GM21576 (cell line): ENCODE data around the gene TMEM222.
"Not testable (repeated sequence)": the region's sequence is repeated elsewhere in the genome, so short reads cannot be mapped to it uniquely, and the experiment has no call there.

Experiments used
- ATAC-seq: cut with Tn5 transposase; IDR thresholded peaks from one replicate; pipeline ENCODE4 v1.9.1; 2021; ENCODE audit warnings: mild to moderate bottlenecking, moderate library complexity; ENCODE audit not compliant: unreplicated experiment

Gene TMEM222

GRCh38 chr1:27377760-27378495 lies 56.0 kb downstream of the TMEM222 start:
- no peak for ATAC-seq

- ATAC-seq = no peak
Measured at GRCh38 chr1:27379564-27380122, 57.7 kb downstream of the TMEM222 start.

- ATAC-seq = no peak
Measured at GRCh38 chr1:27380224-27380623, 58.3 kb downstream of the TMEM222 start.

GRCh38 chr1:27380766-27381733 lies 59.1 kb downstream of the TMEM222 start:
- no peak for ATAC-seq

- ATAC-seq = no peak
Measured at GRCh38 chr1:27381969-27382762, 60.2 kb downstream of the TMEM222 start.

GRCh38 chr1:27383039-27383605 lies 61.2 kb downstream of the TMEM222 start, which contains the start of gene CD164L2:
TSS of gene CD164L2 (minus strand) at chr1:27383333. CDS start at chr1:27383239, 94 bp downstream.
- no peak for ATAC-seq

- no peak for ATAC-seq
Measured at GRCh38 chr1:27383661-27384060, 61.7 kb downstream of the TMEM222 start.

GRCh38 chr1:27384797-27385196 lies 62.8 kb downstream of the TMEM222 start:
- not testable (repeated sequence) for ATAC-seq
